Endothelial cell of umbilical vein (primary cell): Measurements from ENCODE around the gene CRYZL1.

Experiments
- MYC ChIP-seq: IDR thresholded peaks from one replicate; pipeline ENCODE4 v1.6.1; 2011; ENCODE audit warnings: mild to moderate bottlenecking, low read depth, low read length
- TF ChIP-seq, protein P1 (sequence below), 2 donors: IDR thresholded peaks; 1 replicate in 1 of 2; 2 replicates in 1 of 2; pipeline ENCODE4 v1.5.1; 2011; ENCODE audit warnings: low read length in 2 of 2, mild to moderate bottlenecking in 2 of 2, moderate library complexity in 2 of 2, control low read depth in 1 of 2, inconsistent platforms in 1 of 2, low read depth in 1 of 2; ENCODE audit not compliant: insufficient read depth in 1 of 2; ENCODE audit errors: extremely low read depth in 1 of 2

DNA sequence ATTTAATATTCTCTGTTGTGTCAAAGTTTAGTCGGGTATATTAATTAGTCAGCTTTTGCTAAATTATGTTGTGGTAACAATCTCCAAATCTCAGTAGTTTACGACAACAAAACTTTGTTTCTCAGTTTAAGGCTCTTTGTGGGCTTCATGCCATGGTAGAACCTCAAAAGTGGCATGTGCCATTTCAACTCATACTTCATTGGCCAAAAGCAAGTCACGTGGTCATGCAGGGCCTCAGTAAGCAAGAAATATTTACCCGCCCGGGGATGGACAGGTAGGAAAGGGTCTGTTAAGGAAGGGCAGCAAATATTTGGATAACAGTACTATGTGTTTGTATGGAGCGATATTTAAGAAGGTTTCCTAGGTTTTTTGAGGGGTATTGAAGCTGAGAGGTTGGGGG, 39.3 kb upstream of the CRYZL1 start:
- TF ChIP-seq MYC = no peak
- TF ChIP-seq, protein P1, sequence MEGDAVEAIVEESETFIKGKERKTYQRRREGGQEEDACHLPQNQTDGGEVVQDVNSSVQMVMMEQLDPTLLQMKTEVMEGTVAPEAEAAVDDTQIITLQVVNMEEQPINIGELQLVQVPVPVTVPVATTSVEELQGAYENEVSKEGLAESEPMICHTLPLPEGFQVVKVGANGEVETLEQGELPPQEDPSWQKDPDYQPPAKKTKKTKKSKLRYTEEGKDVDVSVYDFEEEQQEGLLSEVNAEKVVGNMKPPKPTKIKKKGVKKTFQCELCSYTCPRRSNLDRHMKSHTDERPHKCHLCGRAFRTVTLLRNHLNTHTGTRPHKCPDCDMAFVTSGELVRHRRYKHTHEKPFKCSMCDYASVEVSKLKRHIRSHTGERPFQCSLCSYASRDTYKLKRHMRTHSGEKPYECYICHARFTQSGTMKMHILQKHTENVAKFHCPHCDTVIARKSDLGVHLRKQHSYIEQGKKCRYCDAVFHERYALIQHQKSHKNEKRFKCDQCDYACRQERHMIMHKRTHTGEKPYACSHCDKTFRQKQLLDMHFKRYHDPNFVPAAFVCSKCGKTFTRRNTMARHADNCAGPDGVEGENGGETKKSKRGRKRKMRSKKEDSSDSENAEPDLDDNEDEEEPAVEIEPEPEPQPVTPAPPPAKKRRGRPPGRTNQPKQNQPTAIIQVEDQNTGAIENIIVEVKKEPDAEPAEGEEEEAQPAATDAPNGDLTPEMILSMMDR (IDR thresholded peaks at IDR 0.05; ENCODE audit: extremely low read depth in 1 of 2, insufficient read depth in 1 of 2, low read depth in 1 of 2, low read length in 2 of 2) = no peak
